ENCODE results near the gene CTSE. TPM values are rescaled to one million over a fixed set of nuclear protein-coding genes. Genes with fewer than 3 reads are reported as not detected.

Gene CTSE
- total and polyA plus RNA-seq, 9 of the 15 experiments (the other 6 are each of a cell fraction or from before 2014, with no cell fraction given) = 0.04 to 0.18 (median 0.09) TPM; not detected in 4

DNA sequence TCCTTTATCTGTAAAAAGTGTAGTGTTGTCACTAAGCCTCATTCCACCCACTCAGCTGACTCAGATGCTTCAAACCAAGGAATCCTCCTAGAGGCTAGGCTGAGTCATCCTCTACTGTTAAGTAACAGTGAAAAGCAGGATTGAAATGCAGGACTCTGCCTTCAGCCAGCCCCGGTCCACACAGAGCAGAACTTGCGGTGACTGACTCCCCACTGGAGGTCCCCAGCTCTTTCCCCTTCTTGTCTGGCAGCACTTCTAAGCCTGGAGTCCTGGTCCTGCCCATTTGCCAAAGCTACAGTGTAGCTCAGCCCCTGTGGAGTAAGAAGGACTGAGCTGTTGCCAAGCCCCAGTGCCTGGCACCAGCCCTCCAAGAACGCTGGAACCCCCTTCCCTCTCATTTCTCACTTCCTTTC is 22.2 kb downstream of the CTSE start (continued):
- TF ChIP-seq TFAP4 (CRISPR knock-in tag; IDR thresholded peaks at IDR 0.05; ENCODE audit: borderline replicate concordance) = peak; percentile 53
- no peak for TF ChIP-seq HES1 (IDR thresholded peaks at IDR 0.05; ENCODE audit: low read depth)
- TF ChIP-seq MED1 (CRISPR knock-in tag; IDR thresholded peaks at IDR 0.05; ENCODE audit: borderline replicate concordance) = no peak
- peak; percentile 68; the same call in 1 of the 2 replicates for TF ChIP-seq EHMT2 (IDR thresholded peaks at IDR 0.05)
- no peak for TF ChIP-seq FIP1L1 (IDR thresholded peaks at IDR 0.05; ENCODE audit: low read depth, low read length, poor library complexity, severe bottlenecking)
- TF ChIP-seq SLC30A9 (CRISPR knock-in tag; IDR thresholded peaks at IDR 0.05) = no peak
- no peak for TF ChIP-seq CC2D1A (IDR thresholded peaks at IDR 0.05)
- TF ChIP-seq ERF (CRISPR knock-in tag; IDR thresholded peaks at IDR 0.05) = no peak
- no peak for TF ChIP-seq HDGF (IDR thresholded peaks at IDR 0.05)
- no peak for TF ChIP-seq SIX5 (IDR thresholded peaks at IDR 0.05; ENCODE audit: borderline replicate concordance in 1 of 2, insufficient read depth in 1 of 2, low read depth in 1 of 2, low read length in 2 of 2)
- no peak for TF ChIP-seq CBFA2T3 (IDR thresholded peaks at IDR 0.05)
- TF ChIP-seq, protein P1, sequence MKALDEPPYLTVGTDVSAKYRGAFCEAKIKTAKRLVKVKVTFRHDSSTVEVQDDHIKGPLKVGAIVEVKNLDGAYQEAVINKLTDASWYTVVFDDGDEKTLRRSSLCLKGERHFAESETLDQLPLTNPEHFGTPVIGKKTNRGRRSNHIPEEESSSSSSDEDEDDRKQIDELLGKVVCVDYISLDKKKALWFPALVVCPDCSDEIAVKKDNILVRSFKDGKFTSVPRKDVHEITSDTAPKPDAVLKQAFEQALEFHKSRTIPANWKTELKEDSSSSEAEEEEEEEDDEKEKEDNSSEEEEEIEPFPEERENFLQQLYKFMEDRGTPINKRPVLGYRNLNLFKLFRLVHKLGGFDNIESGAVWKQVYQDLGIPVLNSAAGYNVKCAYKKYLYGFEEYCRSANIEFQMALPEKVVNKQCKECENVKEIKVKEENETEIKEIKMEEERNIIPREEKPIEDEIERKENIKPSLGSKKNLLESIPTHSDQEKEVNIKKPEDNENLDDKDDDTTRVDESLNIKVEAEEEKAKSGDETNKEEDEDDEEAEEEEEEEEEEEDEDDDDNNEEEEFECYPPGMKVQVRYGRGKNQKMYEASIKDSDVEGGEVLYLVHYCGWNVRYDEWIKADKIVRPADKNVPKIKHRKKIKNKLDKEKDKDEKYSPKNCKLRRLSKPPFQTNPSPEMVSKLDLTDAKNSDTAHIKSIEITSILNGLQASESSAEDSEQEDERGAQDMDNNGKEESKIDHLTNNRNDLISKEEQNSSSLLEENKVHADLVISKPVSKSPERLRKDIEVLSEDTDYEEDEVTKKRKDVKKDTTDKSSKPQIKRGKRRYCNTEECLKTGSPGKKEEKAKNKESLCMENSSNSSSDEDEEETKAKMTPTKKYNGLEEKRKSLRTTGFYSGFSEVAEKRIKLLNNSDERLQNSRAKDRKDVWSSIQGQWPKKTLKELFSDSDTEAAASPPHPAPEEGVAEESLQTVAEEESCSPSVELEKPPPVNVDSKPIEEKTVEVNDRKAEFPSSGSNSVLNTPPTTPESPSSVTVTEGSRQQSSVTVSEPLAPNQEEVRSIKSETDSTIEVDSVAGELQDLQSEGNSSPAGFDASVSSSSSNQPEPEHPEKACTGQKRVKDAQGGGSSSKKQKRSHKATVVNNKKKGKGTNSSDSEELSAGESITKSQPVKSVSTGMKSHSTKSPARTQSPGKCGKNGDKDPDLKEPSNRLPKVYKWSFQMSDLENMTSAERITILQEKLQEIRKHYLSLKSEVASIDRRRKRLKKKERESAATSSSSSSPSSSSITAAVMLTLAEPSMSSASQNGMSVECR (CRISPR knock-in tag; IDR thresholded peaks at IDR 0.05) = no peak
- TF ChIP-seq ZNF23 (CRISPR knock-in tag; IDR thresholded peaks at IDR 0.05) = no peak
